Astrocyte (in vitro differentiated cells and primary cell): ENCODE results near the gene DHX35. TPM values are rescaled to one million over a fixed set of nuclear protein-coding genes. Genes with fewer than 3 reads are reported as not detected.
A peak's percentile ranks its signal among the peaks of the same experiment; 100 is the strongest.

ENCODE experiments used
- DNase-seq: peaks from one replicate; pipeline ENCODE4 v3.0.0-alpha.2; 2010; ENCODE audit warnings: low read depth
- FAIRE-seq: peaks from 2 replicates; lab custom pipeline; 2011; peaks lifted over from hg19 to GRCh38; lab: Jason Lieb, UNC
- H2AFZ ChIP-seq: 2 replicates; pipeline ENCODE4 v1.6.0; 2012; ENCODE audit warnings: low read depth, low read length, inconsistent platforms
- H3K27ac ChIP-seq: 2 replicates; pipeline ENCODE4 v1.5.1; 2011; ENCODE audit warnings: low read depth, low read length, inconsistent platforms
- H3K27me3 ChIP-seq: 2 replicates; pipeline ENCODE4 v1.6.0; 2011; ENCODE audit warnings: low read length, inconsistent platforms; ENCODE audit not compliant: insufficient read depth
- H3K36me3 ChIP-seq: 2 replicates; pipeline ENCODE4 v1.5.1; 2011; ENCODE audit warnings: low read length, inconsistent platforms; ENCODE audit not compliant: insufficient read depth
- H3K4me1 ChIP-seq: 2 replicates; pipeline ENCODE4 v1.5.1; 2011; ENCODE audit warnings: low read length, inconsistent platforms; ENCODE audit not compliant: insufficient read depth
- H3K4me2 ChIP-seq: 2 replicates; pipeline ENCODE4 v1.6.0; 2012; ENCODE audit warnings: low read length, inconsistent platforms
- H3K4me3 ChIP-seq: 2 replicates; pipeline ENCODE4 v1.5.1; 2011; ENCODE audit warnings: low read depth, mild to moderate bottlenecking, low read length, inconsistent platforms; ENCODE audit not compliant: insufficient read depth
- H3K79me2 ChIP-seq: 2 replicates; pipeline ENCODE4 v1.6.0; 2012; ENCODE audit warnings: mild to moderate bottlenecking, low read length, inconsistent platforms; ENCODE audit not compliant: insufficient read depth
- H3K9ac ChIP-seq: 2 replicates; pipeline ENCODE4 v1.6.0; 2012; ENCODE audit warnings: mild to moderate bottlenecking, low read length, inconsistent platforms
- H3K9me3 ChIP-seq: 2 replicates; pipeline ENCODE4 v1.5.1; 2012; ENCODE audit warnings: low read depth, mild to moderate bottlenecking, low read length, inconsistent platforms; ENCODE audit not compliant: insufficient read depth
- H4K20me1 ChIP-seq: 2 replicates; pipeline ENCODE4 v1.6.0; 2012; ENCODE audit warnings: low read length, inconsistent platforms; ENCODE audit not compliant: insufficient read depth
- H3K27ac Mint-ChIP-seq: one replicate; pipeline ENCODE4 v1.8.0; 2021; ENCODE audit warnings: mild to moderate bottlenecking, mixed read lengths; ENCODE audit not compliant: unreplicated experiment
- H3K27me3 Mint-ChIP-seq: one replicate; pipeline ENCODE4 v1.8.0; 2021; ENCODE audit warnings: low read depth, mixed read lengths; ENCODE audit not compliant: unreplicated experiment
- H3K36me3 Mint-ChIP-seq: one replicate; pipeline ENCODE4 v1.8.0; 2021; ENCODE audit warnings: low read depth, mixed read lengths; ENCODE audit not compliant: unreplicated experiment
- H3K4me1 Mint-ChIP-seq: one replicate; pipeline ENCODE4 v1.8.0; 2021; ENCODE audit warnings: low read depth, mixed read lengths; ENCODE audit not compliant: unreplicated experiment
- H3K4me3 Mint-ChIP-seq: one replicate; pipeline ENCODE4 v1.8.0; 2021; ENCODE audit warnings: mild to moderate bottlenecking, moderate library complexity, mixed read lengths; ENCODE audit not compliant: unreplicated experiment
- H3K9me3 Mint-ChIP-seq: one replicate; pipeline ENCODE4 v1.8.0; 2021; ENCODE audit warnings: mild to moderate bottlenecking, mixed read lengths; ENCODE audit not compliant: unreplicated experiment
- EZH2 ChIP-seq: IDR thresholded peaks from 2 replicates; pipeline ENCODE4 v1.6.1; 2012; ENCODE audit warnings: mild to moderate bottlenecking, low read length, inconsistent platforms; ENCODE audit not compliant: insufficient read depth
- total RNA-seq: library from RNA; stranded (reverse); gene quantifications from 2 replicates; pipeline ENCODE4 v1.2.1, GENCODE V29; 2021
- TF ChIP-seq, protein P1 (sequence below): IDR thresholded peaks from 2 replicates; pipeline ENCODE4 v1.5.1; 2011; ENCODE audit warnings: low read depth, mild to moderate bottlenecking, inconsistent platforms, low read length, moderate library complexity; ENCODE audit not compliant: insufficient read depth

DHX35 gene
- total RNA-seq, 1 donor from 2014 or later = 7.8 TPM

DNA sequence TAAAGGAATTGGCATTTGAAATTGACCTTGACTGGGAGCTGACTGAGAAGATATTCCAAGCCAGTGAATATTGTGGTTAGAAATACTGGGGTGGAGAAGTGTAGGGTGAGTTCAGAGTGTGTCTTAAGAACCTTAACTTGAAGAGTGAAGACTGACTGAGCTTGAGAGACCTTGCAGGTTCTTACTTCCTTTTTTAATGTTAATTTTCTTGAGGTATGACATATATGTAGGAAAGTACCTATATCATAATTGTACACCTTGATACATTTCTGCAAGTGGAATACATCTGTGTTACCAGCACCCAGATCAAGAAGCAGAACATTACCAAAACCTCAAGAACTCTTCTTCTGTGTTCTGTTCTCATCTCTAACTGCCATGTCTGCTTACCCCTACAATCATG lies 11.0 kb downstream of the DHX35 start:
- H3K27ac ChIP-seq = no peak overlapping the region
- FAIRE-seq = no peak

DNA sequence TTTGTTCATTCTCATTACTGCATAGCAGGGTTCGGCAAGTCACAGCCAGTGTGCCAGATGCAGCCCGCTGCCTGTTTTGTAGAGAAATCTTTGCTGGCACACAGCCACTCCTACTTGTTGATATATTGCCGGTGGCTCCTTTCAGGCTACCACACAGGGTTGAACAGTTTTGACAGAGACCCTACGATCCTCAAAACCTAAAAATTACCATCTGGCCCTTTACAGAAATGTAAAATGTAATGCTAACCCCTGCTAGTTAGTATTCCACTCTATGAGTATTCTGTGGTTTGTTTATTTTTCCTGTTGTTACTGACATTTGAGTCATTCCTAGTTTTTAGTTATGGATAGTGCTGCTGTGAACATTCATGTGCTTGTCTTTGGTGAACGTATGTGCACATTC lies 11.5 kb downstream of the DHX35 start:
- Mint-ChIP-seq H3K4me1 (peaks cover 25% of the 10 kb centered on the region), H3K36me3 (peaks cover 6% of the 10 kb centered on the region), H3K4me3 (no peak overlapping the region), H3K27ac (no peak overlapping the region), H3K9me3 (no peaks in the 10 kb centered on the region), H3K27me3 (no peaks in the 10 kb centered on the region)
- H3K9ac ChIP-seq = no peak overlapping the region
- TF ChIP-seq, protein P1, sequence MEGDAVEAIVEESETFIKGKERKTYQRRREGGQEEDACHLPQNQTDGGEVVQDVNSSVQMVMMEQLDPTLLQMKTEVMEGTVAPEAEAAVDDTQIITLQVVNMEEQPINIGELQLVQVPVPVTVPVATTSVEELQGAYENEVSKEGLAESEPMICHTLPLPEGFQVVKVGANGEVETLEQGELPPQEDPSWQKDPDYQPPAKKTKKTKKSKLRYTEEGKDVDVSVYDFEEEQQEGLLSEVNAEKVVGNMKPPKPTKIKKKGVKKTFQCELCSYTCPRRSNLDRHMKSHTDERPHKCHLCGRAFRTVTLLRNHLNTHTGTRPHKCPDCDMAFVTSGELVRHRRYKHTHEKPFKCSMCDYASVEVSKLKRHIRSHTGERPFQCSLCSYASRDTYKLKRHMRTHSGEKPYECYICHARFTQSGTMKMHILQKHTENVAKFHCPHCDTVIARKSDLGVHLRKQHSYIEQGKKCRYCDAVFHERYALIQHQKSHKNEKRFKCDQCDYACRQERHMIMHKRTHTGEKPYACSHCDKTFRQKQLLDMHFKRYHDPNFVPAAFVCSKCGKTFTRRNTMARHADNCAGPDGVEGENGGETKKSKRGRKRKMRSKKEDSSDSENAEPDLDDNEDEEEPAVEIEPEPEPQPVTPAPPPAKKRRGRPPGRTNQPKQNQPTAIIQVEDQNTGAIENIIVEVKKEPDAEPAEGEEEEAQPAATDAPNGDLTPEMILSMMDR = no peak
- TF ChIP-seq EZH2 = no peak
- FAIRE-seq (peak; percentile 52), DNase-seq (peak; percentile 57)
- H3K27ac ChIP-seq = no peak overlapping the region
- peaks cover 4% of the 10 kb centered on the region for H3K36me3 ChIP-seq
- peaks cover 13% of the 10 kb centered on the region for H4K20me1 ChIP-seq
- peaks cover 13% of the 10 kb centered on the region for H3K79me2 ChIP-seq
- H3K4me3 ChIP-seq = no peak overlapping the region
- H3K4me1 ChIP-seq = peaks cover 17% of the 10 kb centered on the region
- H3K9me3 ChIP-seq = no peaks in the 10 kb centered on the region
- H2AFZ ChIP-seq = no peak overlapping the region
- peak overlapping the region; percentile 24 for H3K4me2 ChIP-seq
- H3K27me3 ChIP-seq = no peaks in the 10 kb centered on the region

More for the DNA sequence above, 11.0 kb downstream of the DHX35 start:
- Mint-ChIP-seq H3K27me3 (no peaks in the 10 kb centered on the region), H3K4me3 (no peak overlapping the region), H3K4me1 (peaks cover 25% of the 10 kb centered on the region), H3K27ac (no peak overlapping the region), H3K36me3 (peaks cover 6% of the 10 kb centered on the region), H3K9me3 (no peaks in the 10 kb centered on the region)
- Histone ChIP-seq H2AFZ (no peak overlapping the region), H3K36me3 (peaks cover 4% of the 10 kb centered on the region), H3K4me3 (no peak overlapping the region), H3K9me3 (no peaks in the 10 kb centered on the region), H3K27me3 (no peaks in the 10 kb centered on the region), H4K20me1 (peaks cover 12% of the 10 kb centered on the region), H3K4me1 (peaks cover 17% of the 10 kb centered on the region), H3K4me2 (no peak overlapping the region), H3K79me2 (peaks cover 9% of the 10 kb centered on the region), H3K9ac (no peak overlapping the region)
- TF ChIP-seq, protein P1 = no peak
- no peak for TF ChIP-seq EZH2
- no peak for DNase-seq

DNA sequence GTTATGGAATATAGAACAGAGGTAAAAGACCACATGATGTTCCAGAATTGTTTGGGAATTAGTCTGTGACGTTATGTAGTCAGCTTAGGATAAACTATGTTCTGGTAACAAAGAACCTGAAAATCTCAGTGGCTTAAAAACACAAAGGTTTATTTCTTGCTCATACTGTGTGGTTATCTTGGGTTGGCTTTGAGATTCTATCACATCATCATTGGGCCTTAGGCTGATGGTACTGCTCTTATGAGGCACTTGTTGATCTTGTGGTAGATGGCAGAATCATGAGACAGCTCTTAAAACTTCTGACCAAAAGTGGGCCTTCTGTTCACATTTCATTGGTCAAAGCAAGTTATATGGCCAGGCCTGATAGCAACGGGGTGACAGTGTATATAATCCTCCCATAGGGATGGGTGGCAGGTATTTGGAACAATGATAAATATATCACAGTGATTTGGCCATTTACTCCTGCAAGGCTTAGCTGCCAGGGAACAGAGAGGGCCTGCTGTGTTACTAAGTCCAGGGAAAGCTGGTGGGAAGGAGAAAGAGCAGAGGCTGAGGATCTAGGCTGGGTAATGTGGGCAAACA lies 13.5 kb downstream of the DHX35 start:
- Mint-ChIP-seq H3K4me3 (no peak overlapping the region), H3K27me3 (no peaks in the 10 kb centered on the region), H3K36me3 (peaks cover 3% of the 10 kb centered on the region), H3K9me3 (no peaks in the 10 kb centered on the region), H3K27ac (no peak overlapping the region), H3K4me1 (peaks cover 16% of the 10 kb centered on the region)
- peaks cover 4% of the 10 kb centered on the region for H3K36me3 ChIP-seq
- no peaks in the 10 kb centered on the region for H3K27me3 ChIP-seq
- H3K4me2 ChIP-seq = no peak overlapping the region
- peaks cover 6% of the 10 kb centered on the region for H3K4me1 ChIP-seq
- no peak overlapping the region for H3K27ac ChIP-seq
- peaks cover 20% of the 10 kb centered on the region for H3K79me2 ChIP-seq
- peak; percentile 41 for DNase-seq
- peaks cover 25% of the 10 kb centered on the region for H4K20me1 ChIP-seq
- no peak for TF ChIP-seq EZH2
- TF ChIP-seq, protein P1 = no peak
- H2AFZ ChIP-seq = no peak overlapping the region
- no peak for FAIRE-seq
- H3K9me3 ChIP-seq = no peaks in the 10 kb centered on the region
- no peak overlapping the region for H3K4me3 ChIP-seq
- no peak overlapping the region for H3K9ac ChIP-seq
